ES-I3 (cell line): ENCODE results near the gene ZNF606.

Experiments
- H3K36me3 ChIP-seq: 2 replicates; pipeline ENCODE4 v1.6.1; 2013; ENCODE audit warnings: mild to moderate bottlenecking, low read length, control low read depth, moderate library complexity; ENCODE audit not compliant: insufficient read depth
- H3K4me1 ChIP-seq: 2 replicates; pipeline ENCODE4 v1.6.1; 2013; ENCODE audit warnings: mild to moderate bottlenecking, control low read depth, low read length; ENCODE audit not compliant: insufficient read depth
- H3K9ac ChIP-seq: 2 replicates; pipeline ENCODE4 v1.6.1; 2013; ENCODE audit warnings: low read depth, mild to moderate bottlenecking, low read length, moderate library complexity
- H3K9me3 ChIP-seq: 2 replicates; pipeline ENCODE4 v1.6.1; 2013; ENCODE audit warnings: mild to moderate bottlenecking, low read length, moderate library complexity; ENCODE audit not compliant: control insufficient read depth, insufficient read depth

The ZNF606 gene

DNA sequence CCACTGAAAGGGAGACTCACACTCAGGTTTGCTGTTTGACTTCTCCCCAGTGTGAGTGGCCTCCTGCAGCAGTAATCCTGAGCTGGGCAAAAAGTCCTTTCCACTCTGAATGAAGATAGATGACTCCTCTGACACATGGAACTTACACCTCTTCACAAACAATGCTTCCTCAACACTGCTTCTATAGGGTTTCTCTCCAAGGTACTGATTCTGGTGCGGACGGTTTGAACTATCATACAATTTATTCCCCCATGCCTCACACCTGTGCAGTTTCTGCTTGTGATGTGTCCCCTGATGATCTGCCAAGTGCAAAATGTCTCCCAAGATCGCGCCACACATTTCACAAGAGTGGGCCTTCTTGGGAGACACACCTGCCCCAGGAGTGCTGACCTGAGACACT lies 75.0 kb downstream of the ZNF606 start:
- Histone ChIP-seq H3K36me3 (peaks cover 37% of the 10 kb centered on the region), H3K4me1 (no peaks in the 10 kb centered on the region), H3K9ac (no peak overlapping the region), H3K9me3 (peaks cover 31% of the 10 kb centered on the region)
